ENCODE data around the gene NAA60.

Gene NAA60

DNA sequence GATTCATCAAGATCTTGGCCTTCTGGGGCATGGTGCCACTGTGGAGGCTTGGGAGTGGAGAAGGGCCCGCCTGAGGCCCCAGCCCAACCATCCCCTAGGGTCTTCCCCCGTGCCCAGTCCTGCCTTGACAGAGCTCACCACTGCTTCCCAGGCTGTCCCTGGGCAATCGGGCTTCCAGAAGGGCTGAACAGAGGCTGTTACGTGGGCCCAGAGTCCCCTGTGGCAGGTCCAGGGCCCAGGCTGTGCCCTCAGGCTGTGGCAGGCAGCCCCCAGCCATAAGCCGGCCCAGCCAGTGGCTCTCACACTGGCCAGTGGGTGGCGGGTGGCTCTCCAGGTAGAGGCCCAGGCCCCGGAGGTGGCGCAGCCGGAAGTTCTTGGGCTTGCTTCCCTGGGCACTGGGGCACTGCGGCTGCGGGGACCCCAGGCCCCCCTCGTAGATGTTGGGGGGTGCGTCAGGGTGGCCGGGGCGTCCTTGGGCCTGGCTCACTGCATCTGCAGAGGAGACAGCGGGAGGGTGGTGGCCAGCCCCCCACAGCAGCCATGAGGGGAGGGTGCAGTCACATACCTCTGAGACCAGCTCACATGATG, 51.0 kb downstream of the NAA60 start:
- TF ChIP-seq, protein P1, sequence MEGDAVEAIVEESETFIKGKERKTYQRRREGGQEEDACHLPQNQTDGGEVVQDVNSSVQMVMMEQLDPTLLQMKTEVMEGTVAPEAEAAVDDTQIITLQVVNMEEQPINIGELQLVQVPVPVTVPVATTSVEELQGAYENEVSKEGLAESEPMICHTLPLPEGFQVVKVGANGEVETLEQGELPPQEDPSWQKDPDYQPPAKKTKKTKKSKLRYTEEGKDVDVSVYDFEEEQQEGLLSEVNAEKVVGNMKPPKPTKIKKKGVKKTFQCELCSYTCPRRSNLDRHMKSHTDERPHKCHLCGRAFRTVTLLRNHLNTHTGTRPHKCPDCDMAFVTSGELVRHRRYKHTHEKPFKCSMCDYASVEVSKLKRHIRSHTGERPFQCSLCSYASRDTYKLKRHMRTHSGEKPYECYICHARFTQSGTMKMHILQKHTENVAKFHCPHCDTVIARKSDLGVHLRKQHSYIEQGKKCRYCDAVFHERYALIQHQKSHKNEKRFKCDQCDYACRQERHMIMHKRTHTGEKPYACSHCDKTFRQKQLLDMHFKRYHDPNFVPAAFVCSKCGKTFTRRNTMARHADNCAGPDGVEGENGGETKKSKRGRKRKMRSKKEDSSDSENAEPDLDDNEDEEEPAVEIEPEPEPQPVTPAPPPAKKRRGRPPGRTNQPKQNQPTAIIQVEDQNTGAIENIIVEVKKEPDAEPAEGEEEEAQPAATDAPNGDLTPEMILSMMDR (IDR thresholded peaks at IDR 0.05; ENCODE audit: borderline replicate concordance, insufficient read depth, low read depth, low read length), result no peak
- H3K4me3 ChIP-seq (ENCODE audit: low read depth, low read length), result no peak overlapping the region

DNA sequence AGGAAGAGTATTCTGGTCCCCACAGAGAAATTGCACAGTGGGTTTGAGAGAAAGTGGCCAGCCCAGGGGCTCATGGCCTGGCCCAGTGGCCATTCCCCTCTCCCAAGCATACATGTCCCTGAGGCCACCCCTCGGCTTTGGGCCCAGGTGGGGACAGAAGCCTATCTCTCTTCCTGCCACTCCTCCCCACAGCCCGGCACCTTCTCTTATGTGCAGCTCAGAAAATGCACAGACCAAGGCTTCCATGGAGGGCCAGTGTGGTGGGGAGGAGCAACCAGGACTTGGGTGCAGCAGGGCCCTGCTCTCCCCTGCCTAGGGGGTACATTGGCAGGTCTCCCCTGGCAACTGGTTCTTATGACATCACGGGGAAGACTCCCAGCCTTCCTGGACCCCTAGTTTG, 51.7 kb downstream of the NAA60 start, which contains the start of gene C16orf90:
TSS of gene C16orf90 (minus strand) at position 314 of the 400 bp plus-strand sequence. CDS start at position 246, 68 bp downstream.
- no peak within 1 kb of the TSS for H3K4me3 ChIP-seq (ENCODE audit: low read depth, low read length)
- TF ChIP-seq, protein P1 (IDR thresholded peaks at IDR 0.05; ENCODE audit: borderline replicate concordance, insufficient read depth, low read depth, low read length), result no peak

DNA sequence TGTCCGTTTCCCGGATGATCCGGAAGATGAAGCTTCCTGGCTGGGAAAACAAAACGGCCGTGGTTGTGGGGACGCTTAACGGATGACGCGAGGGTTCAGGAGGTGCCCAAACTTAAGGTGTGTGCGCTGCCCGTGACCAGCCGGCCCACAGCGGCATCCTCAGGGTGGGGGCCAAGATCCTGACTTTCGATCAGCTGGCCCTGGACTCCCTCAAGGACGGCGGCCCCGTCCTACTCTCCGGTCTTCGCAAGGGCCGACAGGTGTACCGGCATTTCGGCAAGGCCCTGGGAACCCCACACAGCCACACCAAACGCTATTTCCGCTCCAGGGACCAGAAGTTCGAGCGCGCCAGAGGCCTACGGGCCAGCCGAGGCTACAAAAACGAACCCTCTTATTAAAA, 52.9 kb downstream of the NAA60 start:
- H3K4me3 ChIP-seq (ENCODE audit: low read depth, low read length), result no peak overlapping the region
- TF ChIP-seq, protein P1 (IDR thresholded peaks at IDR 0.05; ENCODE audit: borderline replicate concordance, insufficient read depth, low read depth, low read length), result no peak

DNA sequence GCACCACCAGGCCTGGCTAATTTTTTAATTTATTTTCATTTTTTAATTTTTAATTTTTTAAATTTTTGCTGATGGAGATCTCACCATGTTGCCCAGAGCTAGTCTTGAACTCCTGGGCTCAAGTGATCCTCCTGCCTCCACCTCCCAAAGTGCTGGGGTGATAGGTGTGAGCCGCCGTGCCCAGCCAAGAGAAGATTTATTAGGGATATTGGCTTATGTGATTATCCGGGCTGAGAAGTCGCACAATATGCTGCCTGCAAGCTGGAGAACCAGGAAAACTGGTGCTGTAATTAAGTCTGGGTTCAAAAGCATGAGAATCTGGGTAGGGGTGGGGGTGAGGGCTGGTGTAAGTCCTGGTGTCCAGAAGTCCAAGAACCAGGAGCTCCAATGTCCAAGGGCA, 54.3 kb downstream of the NAA60 start:
- TF ChIP-seq, protein P1 (IDR thresholded peaks at IDR 0.05; ENCODE audit: borderline replicate concordance, insufficient read depth, low read depth, low read length), result no peak
- no peak overlapping the region for H3K4me3 ChIP-seq (ENCODE audit: low read depth, low read length)

DNA sequence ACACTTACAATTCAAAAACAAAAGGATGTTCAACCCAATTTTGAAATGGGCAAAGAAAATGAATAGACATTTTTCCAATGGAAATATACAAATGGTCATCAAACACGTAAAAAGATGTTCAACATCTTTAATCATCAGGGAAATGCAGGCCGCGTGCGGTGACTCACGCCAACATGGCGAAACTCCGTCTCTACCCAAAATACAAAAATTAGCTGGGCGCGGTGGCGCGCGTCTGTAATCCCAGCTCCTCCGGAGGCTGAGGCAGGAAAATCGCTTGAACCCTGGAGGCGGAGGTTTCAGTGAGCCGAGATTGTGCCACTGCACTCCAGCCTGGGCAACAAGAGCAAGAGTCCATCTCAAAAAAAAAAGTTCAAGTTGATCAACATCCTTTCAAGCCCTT, 55.5 kb downstream of the NAA60 start:
- TF ChIP-seq, protein P1 (IDR thresholded peaks at IDR 0.05; ENCODE audit: borderline replicate concordance, insufficient read depth, low read depth, low read length), result no peak
- H3K4me3 ChIP-seq (ENCODE audit: low read depth, low read length), result no peak overlapping the region

DNA sequence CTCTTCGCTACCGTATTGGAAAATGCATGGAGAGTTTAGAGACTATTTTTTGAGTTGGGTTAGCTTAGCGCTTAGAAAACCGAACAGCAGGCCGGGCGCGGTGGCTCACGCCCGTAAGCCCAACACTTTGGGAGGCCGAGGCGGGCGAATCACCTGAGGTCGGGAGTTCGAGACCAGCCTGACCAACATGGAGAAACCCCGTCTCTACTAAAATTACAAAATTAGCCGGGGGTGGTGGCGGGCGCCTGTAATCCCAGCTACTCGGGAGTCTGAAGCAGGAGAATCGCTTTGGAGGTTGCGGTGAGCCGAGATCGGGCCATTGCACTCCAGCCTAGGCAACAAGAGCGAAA, 57.9 kb downstream of the NAA60 start:
- peak overlapping the region; percentile 81 for H3K4me3 ChIP-seq (ENCODE audit: low read depth, low read length)

DNA sequence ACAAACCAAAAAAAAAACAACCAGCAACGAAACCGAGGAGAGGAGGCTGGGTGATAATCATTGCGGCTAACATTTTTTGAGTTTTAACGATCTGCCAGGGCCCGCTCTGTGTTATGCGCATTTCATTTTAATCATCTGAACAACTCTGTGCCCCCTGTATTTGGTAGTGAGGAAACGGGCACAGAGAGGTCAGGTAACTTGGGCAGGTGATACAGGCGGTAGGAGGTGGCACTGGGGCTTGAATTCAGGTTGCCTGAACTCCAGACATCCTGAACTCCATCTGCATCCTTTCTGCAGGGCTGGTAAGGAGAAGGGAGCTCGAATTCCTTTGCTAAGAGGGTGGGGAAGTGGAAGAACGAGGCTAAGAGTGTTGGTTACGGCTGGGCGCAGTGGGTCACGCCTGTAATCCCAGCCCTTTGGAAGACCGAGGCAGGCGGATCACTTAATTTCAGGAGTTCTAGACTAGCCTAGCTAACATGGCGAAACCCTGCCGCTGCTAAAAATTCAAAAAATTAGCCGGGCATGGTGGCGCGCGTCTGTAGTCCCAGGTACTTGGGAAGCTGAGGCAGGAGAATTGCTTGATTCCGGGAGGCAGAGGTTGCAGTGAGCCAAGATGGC, 58.4 kb downstream of the NAA60 start:
- H3K4me3 ChIP-seq (ENCODE audit: low read depth, low read length), result peak overlapping the region; percentile 81
- TF ChIP-seq, protein P1 (IDR thresholded peaks at IDR 0.05; ENCODE audit: borderline replicate concordance, insufficient read depth, low read depth, low read length), result no peak

Measured in GM12875 (cell line).